Fibroblast of gingiva (primary cell): Measurements from ENCODE around the gene SNRPA.
"Not testable (repeated sequence)": the region's sequence is repeated elsewhere in the genome, so short reads cannot be mapped to it uniquely, and the experiment has no call there.

Source experiments
- DNase-seq: peaks from one replicate; pipeline ENCODE4 v3.0.0-alpha.2; 2011; ENCODE audit warnings: low read depth

Gene SNRPA

DNA sequence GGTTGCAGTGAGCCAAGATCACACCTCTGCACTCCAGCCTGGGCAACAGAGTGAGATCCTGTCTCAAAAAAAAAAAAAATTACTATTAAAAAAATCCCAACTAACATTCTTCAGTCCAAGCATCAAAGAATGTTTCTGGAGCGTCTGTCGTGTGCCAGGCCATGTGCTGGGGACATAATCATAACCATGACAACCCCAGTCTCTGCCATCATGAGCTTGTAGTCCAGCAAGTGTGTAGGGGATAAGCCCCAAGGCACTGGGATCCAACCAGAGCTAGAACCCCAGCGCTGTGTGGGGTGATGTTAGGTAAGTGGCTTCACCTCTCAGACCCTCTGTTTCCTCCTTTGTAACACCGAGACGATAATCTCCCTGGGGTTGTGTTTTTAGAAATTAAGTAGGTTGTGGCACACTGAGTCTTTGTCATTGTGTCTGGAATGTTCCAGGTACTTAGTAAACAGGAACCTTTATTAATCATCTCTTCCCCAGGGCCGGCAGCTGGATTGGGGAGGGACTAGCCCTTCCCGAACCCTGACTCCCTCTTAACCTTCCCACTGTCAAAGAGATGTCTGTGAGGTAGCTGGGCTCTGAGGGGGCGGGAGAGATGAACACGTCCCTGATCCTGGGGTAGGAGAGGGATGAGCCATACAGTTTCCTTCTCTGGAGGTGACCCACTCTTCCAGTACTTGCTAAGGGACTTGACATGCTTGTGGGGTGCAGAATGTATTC, 28.9 kb upstream of the SNRPA start:
- no peak for DNase-seq

DNA sequence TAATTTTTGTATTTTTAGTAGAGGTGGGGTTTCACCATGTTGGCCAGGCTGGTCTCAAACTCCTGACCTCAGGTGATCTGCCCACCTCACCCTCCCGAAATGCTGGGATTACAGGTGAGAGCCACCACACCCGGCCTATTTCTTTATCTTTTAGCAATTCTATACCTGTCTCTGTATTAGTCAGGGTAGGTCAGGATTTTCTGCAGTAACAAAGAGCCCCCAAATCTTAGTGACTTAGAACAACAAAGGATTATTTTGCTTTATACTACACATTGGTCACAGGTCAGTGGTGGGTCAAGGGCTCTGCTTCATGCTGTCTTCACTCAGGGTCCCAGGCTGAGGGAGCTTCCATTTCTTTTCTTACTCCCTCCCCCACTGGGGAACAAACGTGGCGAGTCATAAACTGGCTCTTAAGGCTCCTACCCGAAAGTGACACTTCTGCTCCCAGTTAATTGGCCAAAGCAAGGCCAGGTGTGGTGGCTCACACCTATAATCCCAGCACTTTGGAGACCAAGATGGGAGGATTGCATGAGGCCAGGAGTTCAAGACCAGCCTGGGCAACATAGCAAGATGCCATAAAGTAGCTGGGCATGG, 27.2 kb upstream of the SNRPA start:
- no peak for DNase-seq

GRCh38 chr19:40724315-40724714, 26.7 kb upstream of the SNRPA start:
- DNase-seq: no peak

- no peak for DNase-seq
Measured at GRCh38 chr19:40724855-40725254, 26.1 kb upstream of the SNRPA start.

DNA sequence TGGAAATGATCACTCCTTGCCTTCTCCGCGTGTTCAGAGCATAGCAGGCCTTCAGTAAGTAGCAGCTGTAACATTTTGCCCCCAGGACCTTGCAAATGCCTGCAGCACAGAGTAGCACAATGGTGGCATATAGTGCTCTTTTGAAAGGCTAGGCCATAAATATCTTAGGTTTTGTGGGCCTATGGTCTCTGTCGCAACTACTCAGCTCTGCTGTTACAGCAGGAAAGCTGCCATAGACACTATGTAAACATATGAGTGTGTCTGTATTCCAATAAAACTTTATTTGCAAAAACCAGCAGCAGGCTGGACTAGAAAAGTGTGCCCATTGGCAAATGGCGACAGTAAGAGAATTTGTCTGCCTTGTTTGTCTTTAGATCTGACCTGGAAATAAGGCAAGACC, 24.7 kb upstream of the SNRPA start:
- no peak for DNase-seq

DNA sequence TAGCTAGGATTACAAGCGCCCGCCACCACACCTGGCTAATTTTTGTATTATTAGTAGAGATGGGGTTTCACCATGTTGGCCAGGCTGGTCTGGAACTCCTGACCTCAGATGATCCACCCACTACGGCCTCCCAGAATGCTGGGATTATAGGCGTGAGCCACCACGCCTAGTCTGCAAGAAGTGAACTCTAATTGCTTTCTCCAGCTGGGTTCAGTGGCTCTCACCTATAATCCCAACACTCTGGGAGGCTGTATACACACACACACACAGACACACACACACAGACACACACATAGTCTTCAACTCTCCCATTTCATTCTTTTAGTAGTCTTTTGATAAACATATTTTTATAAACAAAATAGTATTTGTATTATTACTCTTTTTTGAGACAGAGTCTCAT, 20.9 kb upstream of the SNRPA start:
- not testable (repeated sequence) for DNase-seq

- DNase-seq: not testable (repeated sequence)
Measured at GRCh38 chr19:40732304-40732703, 18.7 kb upstream of the SNRPA start.

DNA sequence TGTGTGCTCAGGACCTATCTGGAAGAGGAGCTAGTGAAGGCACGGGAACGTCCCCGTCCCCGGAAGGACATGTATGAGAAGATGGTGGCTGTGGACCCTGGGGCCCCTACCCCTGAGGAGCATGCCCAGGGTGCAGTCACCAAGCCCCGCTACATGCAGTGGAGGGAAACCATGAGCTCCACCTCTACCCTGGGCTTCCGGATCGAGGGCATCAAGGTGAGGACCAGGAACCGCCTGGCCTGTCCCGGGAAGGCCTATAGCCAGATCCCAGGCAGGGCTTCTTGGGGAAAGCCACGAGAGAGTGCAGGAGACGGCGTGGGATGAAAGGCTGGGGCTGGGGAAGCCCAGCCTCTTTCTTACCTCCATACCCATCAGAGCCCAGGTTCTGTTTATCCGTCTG, 17.9 kb upstream of the SNRPA start:
- DNase-seq: no peak

- DNase-seq: no peak
Measured at GRCh38 chr19:40735013-40735771, 15.8 kb upstream of the SNRPA start.

GRCh38 chr19:40736661-40737060, 14.3 kb upstream of the SNRPA start:
- DNase-seq: no peak

GRCh38 chr19:40737102-40737644, 13.8 kb upstream of the SNRPA start:
- no peak for DNase-seq

- DNase-seq: no peak
Measured at GRCh38 chr19:40739030-40739839, 11.8 kb upstream of the SNRPA start.

GRCh38 chr19:40739871-40740703, 10.9 kb upstream of the SNRPA start:
- no peak for DNase-seq

DNA sequence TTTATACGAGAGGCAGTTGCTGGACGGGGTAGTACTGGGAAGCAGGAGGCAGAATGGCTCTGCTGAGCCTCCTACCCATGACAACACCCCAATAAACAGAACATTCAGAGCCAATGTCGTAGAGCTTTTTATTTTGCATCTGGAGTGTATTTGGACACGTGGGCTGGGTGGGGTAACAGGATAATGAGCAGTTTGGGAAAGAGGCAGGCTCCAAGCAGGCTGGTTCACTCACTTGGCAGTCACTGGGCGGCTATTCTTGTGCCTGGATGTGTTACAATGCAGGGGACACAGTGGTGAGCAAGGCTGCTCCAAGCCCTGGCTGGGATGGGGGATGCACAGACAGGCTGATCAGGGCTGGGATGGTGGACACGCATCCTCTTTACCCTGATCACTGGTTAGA, 10.3 kb upstream of the SNRPA start:
- peak; percentile 92 for DNase-seq

GRCh38 chr19:40741527-40742390, 9.2 kb upstream of the SNRPA start:
- DNase-seq: no peak

DNA sequence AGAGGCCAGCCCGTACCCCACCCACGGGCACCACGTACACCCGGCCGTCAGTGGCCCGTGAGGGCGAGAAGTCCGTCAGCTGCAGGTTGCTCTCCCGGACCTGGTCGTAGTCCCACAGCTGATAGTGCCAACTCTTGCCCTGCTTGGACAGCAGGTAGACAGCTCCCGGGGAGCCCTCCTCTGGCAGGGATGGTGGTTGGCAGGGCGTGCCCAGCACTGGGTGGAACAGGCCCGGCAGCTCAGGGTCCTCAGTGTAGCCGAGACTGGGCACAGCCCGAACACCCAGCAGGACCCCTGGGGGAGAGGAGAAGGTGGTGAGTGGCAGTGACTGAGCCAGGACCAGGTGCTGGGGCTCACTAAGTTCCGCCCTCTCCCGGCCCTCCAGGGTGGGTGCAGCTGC, 8.5 kb upstream of the SNRPA start:
- no peak for DNase-seq

GRCh38 chr19:40742886-40743285, 8.1 kb upstream of the SNRPA start:
- DNase-seq: no peak

DNA sequence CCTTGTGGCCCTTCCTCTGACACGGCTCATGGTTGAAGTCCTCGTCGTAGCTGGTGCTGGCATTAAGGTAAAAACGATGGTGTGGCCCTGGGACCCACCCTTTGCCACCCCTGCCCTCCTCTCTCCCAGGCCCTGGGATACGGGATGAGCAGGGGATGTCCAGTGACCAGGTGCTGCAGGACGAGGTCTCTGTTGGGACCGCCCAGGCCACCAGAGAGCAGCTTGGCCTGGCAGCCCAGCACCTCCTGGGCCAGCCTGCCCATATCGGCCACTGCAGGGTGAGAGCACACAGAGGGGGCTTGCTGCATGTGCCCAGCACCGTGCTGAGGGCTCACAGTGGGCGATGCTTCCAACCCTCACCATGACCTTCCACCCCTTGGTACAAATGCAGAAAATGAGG, 7.1 kb upstream of the SNRPA start:
- DNase-seq: no peak

DNA sequence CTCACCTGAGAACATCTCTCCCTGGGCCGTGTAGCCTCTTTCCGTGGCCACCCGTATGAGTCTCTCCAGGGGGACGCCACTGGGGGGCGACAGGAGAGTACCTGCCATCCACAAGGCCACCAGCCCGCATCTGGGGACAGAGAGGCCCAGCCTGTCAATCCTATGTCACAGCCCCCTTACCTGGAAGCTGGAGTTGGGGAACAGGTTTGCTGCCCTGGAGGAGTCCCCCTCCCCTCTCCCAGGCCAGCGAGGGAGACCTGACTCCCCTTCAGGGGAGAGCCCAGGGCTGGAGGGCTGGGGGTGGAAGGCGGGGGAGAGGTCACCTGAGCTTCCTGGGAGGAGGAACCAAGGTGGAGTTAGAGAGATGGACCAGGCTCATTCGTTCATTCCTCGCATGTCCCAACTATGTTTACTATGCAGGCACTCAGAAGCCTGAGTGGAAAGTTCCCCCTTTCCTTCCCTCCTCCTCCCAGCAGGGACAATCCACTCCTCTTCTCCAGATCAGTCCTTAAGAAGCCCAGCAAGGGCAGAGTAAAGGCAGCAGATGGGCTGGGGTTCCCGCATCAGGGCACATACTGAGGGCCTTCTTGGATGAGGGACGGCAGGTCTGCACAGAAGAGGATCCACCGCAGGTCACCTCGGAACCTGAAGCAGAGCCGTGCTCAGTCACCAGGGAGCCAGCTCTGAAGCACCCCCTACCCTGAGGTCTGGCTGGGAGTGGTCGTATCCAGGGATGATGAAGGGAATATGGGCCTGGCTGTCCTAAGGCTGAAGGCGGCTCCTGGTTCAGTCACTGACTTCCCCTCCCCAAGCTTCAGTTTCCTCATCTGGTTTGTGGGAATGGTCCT, 6.2 kb upstream of the SNRPA start:
- DNase-seq: no peak
